ENCODE results near the gene RUVBL2. TPM values are rescaled to one million over a fixed set of nuclear protein-coding genes. Genes with fewer than 3 reads are reported as not detected.

The RUVBL2 gene
- polyA plus RNA-seq (2013, experiment 1 of 2; ENCODE audit: insufficient read length), result 108 TPM
- 101 TPM for polyA plus RNA-seq (2013, experiment 2 of 2; ENCODE audit: insufficient read length)

DNA sequence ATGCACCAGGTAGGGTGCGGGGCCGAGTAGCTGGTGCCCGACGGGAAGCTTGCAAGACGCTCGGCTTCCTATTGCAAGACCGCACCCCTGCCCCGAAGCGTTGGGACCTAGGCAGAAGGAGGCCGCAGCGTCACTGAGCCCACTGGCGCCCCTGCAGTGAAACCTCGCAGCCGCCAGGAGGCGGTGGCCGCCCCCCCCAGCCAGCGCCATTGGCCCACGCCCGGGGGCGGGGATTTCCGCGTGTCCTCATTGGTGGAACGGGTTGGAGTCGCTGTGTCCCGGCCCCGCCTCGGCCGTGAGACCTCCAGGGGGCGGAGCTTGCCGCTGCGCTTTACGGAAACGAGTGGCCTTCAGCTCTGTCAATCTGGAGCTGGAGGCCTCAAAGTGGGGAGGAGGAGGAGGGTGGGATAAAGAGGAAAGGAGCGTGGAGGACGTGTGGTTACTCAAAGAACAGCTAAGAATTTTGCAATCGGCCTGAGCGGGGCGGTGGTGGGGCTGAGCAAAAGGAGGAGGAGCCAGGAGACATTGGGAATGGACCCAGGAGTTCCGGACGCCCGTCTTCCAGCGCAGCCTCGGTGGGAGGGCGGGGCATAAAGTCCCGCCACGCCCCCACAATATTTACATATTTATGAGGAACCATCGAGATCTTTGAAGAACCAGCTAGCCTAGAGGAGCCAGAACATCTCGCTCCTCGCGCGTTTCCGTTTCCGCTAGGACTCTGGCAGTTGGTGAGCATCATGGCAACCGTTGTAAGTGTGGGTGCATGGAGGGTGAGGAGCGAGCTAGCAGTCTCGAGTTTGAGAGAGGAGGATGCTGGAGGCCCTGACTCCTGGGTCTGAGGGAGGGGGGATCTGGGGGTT, at the start of gene RUVBL2, which contains the start of gene GYS1:
TSS of gene RUVBL2 (plus strand) at position 713 of the 860 bp plus-strand sequence. CDS start at position 738, 25 bp downstream.
TSS of gene GYS1 (minus strand) at position 135 of the 860 bp plus-strand sequence. CDS start 197 bp downstream, outside the sequence.
- DNase-seq, result peak; percentile 100

DNA sequence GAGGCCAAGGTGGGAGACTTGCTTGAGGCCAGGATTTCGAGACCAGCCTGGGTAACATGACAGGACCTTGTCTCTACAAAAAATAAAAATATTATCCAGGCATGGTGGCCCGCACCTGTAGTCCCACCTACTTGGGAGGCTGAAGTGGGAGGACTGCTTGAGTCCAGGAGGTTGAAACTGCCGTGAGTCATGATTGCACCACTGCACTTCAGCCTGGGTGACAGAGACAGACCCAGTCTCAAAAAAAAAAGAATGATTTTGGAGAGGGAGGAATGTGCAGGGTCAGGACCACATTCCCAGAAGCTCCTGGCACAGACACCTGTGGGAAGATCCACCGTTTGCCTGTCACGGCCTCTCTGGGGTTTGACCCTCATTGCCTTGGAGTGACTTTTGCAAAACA, 48.3 kb upstream of the RUVBL2 start:
- no peak for DNase-seq

DNA sequence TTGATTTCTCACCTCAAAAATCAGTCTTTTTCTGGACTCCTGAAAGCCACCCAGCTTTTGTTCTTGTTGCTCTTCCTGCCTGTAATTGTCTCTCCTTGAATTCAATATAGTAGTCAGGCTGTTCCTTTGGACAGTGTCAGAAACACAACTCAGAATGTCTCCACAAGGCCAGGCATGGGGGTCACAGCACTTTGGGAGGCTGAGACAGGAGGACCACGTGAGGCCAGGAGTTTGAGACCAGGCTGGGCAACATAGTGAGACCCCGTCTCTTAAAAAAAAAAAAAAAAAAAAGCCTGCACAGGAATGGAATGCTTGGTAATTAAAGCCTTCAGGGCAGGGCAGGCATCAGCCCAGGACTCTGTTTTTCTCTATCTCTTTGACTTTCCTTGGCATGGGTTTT, 47.9 kb upstream of the RUVBL2 start:
- no peak for DNase-seq

DNA sequence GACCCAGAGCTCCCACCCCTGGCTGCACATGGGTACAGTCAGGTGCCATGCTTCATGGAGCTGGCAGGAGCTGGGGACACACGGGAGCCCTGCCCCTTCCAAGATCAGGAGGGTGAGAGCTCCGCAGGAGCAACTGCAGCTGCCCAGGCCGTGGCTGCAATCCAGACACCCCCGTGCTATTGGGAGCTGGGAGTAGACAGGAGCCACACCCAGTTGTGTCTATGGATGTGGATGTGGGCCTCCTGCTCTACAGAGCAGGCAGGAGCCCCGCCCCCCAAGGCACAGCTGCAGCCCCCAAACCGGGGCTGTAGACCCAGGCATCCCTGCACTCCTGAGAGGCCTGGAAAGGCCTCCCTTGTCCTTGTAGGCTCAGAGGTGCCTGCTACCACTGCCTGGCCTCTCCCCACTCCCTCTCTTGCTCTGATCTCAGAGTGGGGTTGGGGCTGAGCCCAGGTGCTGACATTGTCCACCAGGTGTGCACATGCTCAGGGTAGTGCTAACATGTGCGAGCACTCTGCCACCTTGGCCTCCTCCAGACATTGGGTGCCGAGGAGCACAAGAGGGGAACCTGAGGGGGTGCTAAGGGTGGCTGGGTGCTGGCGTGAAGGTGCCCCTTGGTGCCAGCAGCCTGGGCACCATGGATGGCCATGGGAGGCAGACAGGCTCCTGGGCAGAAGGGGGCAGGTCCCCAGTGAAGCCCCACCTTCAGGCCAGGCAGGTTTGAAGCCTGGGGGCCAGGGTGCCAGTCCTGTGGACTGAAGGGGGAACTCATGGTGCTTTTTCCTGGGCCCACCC, 47.0 kb upstream of the RUVBL2 start:
- DNase-seq, result no peak

DNA sequence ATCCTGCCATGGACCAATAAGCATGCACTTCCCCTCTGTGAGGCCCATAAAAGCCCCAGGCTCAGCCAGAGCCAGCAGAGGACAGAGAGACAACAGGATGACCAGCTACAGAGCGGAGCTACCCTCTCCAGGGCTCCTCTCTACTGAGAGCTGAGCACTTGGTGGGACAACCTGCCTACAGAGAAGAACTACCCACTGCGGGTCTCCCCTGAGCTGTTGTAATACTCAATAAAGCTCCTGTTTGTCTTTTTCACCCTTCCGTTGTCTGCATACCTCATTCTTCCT, 46.5 kb upstream of the RUVBL2 start:
- no peak for DNase-seq

DNA sequence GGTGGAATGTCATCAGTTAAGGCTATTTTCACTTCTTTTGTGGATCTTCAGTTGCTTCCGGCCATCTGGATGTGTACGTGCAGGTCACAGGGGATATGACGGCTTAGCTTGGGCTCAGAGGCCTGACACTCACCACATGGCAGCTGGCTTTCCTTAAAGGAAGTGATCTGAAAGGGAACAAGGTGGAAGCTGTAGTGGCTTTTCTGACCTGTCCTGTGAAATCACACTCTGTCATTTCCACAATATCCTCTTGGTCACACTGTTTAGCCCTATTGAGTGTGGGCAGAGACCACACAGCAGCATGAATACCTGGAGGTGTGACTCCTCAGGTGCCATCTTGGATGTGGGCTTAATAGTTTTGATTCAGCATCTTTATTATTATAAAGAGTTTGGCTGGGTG, 43.5 kb upstream of the RUVBL2 start:
- DNase-seq, result no peak

DNA sequence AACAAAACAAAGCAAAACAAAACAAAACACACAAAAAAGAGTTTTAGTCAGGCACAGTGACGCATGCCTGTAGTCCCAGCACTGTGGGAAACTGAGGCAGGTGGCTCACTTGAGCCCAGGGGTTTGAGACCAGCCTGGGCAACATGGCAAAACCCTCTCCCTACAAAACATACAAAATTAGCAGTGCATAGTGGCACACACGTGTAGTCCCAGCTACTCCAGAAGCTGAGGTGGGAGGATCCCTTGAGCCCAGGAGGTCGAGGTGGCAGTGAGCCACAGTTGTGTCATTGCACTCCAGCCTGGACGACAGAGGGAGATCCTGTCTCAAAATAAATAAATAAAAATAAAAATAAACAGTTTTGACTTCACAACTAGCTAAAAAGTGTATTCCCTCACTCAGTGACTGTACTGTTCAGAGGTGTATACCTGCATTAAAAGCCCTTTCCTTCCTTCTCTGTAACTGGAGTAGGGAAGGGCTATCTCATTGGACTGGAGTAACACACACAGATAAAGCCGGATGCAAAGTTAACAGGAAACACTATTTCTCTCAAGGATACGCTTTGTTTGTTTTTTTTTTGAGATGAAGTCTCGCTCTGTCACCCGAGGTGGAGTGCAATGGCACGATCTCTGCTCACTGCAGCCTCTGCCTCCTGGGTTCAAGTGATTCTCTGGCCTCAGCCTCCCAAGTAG, 42.7 kb upstream of the RUVBL2 start:
- DNase-seq, result no peak

DNA sequence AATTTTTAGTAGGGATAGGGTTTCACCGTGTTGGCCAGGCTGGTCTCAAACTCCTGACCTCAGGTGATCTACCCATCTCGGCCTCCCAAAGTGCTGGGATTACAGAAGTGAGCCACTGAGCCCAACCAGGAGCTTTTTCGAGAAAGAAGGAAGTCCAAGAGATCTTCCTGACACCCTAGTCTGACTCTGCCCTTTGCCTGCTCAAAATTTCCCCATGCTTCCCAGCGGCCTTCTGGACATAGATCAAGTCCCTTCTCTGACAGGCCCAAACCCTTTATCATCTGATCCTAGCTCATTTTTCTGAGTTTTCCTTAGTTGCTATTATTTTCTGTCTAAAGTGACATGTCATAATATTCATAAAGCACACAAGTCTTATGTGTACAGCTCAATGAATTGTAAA, 40.5 kb upstream of the RUVBL2 start:
- no peak for DNase-seq

DNA sequence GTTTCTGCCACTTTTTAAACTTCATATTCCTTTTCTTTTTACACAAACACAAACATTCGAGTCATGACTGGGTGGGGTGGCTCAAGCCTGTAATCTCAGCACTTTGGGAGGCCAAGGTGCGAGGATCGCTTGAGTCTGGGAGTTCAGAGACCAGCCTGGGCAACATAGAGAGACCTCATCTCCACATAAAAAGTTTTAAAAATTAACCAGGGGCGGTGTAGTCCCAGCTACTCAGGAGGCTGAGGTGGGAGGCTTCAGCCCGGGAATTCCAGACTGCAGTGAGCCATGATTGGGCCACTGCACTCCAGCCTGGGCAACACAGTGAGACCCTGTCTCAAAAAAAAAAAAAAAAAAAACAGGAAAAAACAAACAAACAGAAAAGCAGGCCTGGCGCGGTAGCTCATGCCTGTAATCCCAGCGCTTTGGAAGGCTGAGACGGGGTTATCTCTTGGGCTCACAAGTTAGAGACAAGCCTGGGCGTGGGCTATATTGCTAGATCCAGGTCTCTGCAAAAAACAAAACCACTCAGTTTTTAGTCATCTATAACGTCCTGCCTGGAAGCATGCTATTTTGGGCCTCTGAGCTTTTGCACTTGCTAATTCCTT, 39.6 kb upstream of the RUVBL2 start:
- no peak for DNase-seq

DNA sequence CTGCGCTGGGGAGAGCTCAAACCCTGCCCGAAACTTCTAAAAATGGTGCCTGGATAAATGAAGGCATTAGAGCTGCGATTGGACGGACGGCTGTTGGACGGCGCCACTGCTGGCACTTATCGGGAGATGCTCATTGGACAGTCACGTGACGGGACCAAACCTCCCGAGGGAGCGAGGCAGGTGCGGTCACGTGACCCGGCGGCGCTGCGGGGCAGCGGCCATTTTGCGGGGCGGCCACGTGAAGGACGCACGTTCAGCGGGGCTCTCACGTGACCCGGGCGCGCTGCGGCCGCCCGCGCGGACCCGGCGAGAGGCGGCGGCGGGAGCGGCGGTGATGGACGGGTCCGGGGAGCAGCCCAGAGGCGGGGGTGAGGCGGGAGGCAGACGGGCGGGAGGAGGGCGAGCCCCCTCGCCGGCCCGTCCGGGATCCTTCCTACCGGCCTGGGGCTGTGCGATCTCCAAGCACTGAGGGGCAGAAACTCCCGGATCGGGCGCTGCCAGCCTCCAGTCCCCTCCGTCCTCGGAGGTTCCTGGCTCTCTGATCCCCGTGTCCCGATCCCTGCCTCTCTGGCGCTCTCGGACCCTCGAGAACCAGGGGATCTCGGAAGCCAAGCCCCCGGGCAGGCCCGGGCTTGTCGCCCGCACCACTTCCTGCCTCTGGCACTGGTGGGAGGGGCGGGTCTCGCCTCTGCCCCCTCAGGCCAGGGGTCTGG, 38.9 kb upstream of the RUVBL2 start, which contains the start of gene BAX:
TSS of gene BAX (plus strand) at position 281 of the 713 bp plus-strand sequence. CDS start at position 335, 54 bp downstream.
- DNase-seq, result peak; percentile 96

DNA sequence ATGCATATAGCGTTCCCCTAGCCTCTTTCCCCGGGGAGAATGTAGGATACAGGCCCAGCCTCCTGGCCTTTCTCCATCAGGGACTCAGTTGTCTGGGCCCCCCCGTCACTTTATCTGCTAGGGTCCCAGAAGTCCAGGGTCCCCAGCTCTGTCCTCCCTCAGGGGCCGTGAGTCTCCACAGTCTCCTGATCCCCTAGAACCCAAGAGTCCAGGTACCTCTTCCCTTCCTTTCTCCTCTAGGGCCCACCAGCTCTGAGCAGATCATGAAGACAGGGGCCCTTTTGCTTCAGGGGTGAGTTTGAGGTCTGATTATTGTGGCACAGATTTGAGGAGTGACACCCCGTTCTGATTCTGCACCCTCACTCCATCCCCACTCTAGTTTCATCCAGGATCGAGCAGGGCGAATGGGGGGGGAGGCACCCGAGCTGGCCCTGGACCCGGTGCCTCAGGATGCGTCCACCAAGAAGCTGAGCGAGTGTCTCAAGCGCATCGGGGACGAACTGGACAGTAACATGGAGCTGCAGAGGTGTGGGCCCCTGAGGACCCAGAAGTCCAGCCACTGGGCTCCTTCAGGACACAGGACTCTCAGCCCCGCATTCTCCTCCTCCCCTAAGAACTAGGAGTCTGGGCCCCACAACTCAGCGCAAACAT, 38.3 kb upstream of the RUVBL2 start:
- DNase-seq, result no peak

DNA sequence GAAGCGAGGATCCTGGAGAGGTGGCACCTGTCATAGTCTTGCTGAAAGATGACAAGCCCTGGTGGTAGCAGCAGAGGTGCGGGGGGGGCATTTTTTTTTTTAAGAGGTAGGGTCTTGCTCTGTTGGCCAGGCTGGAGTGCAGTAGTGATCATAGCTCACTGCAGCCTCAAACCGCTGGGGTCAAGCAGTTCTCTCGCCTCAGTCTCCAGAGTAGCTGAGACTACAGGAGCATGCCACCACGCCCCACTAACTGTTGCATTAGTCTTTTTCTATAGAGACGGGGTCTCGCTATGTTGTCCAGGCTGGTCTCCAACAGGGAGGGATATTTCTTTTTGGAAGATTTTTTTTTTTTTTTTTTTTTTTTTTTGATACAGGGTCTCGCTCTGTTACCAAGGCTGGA, 35.7 kb upstream of the RUVBL2 start:
- no peak for DNase-seq

DNA sequence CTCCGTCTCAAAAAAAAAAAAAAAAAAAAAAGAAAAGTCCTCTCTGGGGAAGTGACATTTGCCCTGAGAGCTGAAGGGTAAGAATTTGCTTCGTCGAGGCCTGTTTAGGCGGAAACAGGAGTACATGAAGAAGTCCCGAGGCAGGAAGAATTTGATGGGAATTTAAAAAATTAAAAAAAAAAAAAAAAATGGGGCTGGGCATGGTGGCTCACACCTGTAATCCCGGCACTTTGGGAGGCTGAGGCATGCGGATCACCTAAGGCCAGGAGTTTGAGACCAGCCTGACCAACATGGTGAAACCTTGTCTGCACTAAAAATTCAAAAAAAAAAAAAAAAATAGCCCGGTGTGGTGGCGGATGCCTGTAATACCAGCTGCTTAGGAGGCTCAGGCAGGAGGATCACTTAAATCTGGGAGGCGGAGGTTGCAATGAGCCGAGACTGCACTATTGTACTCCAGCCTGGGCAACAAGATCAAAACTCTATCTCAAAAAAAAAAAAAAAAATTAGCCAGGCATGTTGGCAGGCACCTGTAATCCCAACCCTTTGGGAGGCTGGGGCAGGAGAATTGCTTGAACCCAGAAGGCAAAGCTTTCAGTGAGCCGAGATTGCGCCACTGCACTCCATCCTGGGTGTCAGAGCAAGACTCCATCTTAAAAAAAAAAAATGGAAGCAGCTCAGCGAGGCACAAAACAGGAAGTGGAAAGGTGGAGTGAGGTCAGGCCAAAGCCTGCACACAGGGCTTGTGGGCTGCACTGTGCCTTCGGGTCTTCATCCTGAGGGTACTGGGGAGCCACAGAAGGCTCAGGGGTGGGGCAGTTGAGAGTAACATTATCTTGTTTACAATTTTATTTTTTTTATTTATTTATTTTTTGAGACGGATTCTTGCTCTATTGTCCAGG, 34.1 kb upstream of the RUVBL2 start:
- no peak for DNase-seq

DNA sequence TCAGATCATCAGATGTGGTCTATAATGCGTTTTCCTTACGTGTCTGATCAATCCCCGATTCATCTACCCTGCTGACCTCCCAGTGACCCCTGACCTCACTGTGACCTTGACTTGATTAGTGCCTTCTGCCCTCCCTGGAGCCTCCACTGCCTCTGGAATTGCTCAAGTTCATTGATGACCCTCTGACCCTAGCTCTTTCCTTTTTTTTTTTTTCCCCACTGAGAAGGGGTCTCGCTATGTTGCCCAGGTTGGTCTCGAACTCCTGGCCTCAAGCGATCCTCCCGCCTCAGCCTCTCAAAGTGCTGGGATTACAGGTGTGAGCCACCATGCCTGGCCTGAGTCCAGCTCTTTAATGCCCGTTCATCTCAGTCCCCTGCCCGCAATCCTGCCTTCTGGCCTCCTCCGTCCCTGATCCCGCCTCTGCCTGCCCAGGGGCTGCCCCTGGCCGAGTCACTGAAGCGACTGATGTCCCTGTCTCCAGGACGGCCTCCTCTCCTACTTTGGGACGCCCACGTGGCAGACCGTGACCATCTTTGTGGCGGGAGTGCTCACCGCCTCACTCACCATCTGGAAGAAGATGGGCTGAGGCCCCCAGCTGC, 32.5 kb upstream of the RUVBL2 start:
- DNase-seq, result no peak

DNA sequence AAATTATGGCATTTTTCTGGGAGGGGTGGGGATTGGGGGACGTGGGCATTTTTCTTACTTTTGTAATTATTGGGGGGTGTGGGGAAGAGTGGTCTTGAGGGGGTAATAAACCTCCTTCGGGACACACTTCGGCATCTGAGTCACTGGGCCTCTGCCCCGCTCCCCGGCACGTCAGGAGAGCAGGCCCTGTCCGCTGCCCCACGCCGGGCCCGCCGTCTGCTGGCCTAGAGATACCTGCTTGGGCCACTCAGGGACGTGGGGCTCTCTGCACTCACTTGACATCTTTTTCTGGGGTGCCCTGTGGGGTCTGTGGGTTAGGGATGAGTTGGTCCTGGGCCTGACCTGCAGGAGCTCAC, 32.0 kb upstream of the RUVBL2 start:
- DNase-seq, result no peak

DNA sequence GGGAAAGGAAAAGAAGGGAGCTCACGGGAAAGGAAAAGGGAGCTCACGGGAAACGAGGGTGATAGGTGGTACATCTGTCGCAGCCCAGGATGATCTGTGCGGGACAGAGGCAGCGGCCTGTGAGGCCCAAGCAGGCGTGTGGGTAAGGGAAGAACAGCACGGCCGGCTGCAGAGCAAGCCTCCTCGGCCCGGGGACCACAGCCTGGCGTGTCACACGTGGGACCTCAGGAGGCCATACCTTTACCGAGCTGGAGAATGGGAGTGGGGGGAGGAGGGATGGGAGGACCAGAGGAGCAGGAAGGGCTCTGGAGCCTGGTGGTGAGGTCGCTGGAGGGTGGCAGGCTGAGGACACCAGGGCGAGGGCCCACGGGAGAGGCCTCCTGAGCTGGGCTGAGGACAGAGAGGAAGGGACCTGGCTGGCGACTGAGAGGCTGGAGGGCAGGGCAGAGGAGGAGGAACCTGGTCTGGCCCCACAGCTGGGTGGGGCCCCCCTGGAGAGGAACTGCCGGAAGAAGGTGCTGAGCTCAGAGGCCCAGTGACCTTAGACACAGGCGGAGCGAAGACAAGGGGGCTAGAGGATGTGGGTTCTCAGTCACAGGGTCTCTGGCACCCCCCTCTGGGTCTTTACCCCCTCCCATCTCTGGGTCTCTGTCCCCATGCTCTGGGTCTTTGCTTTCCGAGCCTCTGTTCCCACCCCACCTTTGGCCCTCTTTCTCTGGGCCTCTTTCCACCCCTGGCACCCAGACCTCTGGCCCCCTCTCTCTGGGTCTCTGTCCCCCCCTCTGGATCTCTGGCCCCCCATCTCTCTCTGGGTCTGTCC, 31.4 kb upstream of the RUVBL2 start:
- DNase-seq, result peak; percentile 13

DNA sequence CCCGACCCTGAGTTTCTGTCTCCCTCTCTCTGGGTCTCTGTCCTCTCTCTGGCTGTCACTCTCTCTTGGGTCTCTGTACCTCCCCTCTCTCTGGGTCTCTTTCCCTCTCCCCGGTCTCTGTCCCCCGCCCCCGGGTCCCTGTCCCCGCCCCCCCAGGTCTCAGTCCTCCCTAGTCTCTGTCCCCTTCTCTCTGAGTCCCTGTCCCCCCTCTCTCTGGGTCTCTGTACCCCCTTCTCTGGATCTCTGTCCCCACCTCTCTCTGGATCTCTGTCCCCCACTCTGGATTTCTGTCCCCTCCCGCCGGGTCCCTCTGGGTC, 30.9 kb upstream of the RUVBL2 start:
- DNase-seq, result no peak

DNA sequence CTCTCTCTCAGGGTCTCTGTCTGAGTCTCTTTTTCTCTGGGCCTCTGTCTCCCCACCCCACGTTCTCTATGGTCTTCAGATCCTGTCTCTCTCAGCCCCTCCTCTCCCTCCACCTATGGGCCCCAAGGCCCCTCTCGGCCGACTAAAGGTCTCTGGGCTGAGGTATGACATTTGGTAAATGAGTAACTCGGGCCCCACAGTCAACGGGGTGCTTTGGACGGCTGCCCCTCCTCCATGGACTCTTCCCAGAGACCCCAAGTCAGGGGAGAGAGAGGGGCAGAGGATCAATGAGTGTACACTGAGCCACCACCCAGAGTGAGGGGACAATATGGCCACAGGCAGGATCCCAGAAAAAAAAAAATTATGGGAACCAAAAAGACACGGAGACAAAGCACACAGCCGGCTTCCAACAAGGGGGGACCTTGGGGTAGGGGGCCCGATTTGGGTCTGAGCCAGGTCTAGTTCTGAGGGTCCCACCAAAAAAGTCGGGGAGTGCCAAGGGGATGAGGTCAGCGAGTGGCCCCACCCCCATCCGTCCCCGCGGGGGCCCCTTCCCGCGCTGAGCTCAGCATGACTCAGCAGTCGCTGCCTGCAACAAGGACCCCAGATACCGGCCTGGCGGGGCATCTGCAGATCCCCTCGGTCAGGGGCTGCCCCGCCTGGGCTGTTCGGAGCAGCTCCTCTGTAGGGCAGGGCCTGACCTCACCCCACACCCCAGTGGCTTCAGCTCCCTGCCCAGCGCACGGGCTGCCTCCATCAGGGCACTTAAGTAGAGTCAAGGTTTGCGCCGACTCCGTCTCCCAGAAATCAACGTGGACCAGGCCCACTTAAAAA, 30.1 kb upstream of the RUVBL2 start:
- peak; percentile 84 for DNase-seq
